Smooth muscle cell (in vitro differentiated cells): Measurements from ENCODE around the gene FBXO5. TPM values are rescaled to one million over a fixed set of nuclear protein-coding genes. Genes with fewer than 3 reads are reported as not detected.
A peak's percentile ranks its signal among the peaks of the same experiment; 100 is the strongest.

Source experiments
- DNase-seq: peaks from one replicate; lab custom pipeline; 2025; ENCODE audit not compliant: unreplicated experiment; lab: John Stamatoyannopoulos, UW
- H2AFZ ChIP-seq: fragments of 200-600 bp; sonication (generic); 2 replicates; pipeline ENCODE4 v1.6.0; 2016; ENCODE audit warnings: antibody characterized with exemption, low read depth, mild to moderate bottlenecking
- H3F3A ChIP-seq: fragments of 200-600 bp; sonication (generic); 2 replicates; pipeline ENCODE4 v1.6.0; 2017; ENCODE audit warnings: antibody characterized with exemption, low read depth
- H3K27ac ChIP-seq: fragments of 200-600 bp; sonication (generic); 2 replicates; pipeline ENCODE4 v1.5.1; 2016; ENCODE audit warnings: low read depth, mild to moderate bottlenecking
- H3K27me3 ChIP-seq: fragments of 200-600 bp; sonication (generic); 2 replicates; pipeline ENCODE4 v1.6.1; 2016; ENCODE audit warnings: low read depth, mild to moderate bottlenecking
- H3K36me3 ChIP-seq: fragments of 200-600 bp; sonication (generic); 2 replicates; pipeline ENCODE4 v1.5.1; 2016; ENCODE audit warnings: low read depth
- H3K4me1 ChIP-seq: fragments of 200-600 bp; sonication (generic); 2 replicates; pipeline ENCODE4 v1.5.1; 2016; ENCODE audit warnings: low read depth
- H3K4me2 ChIP-seq: fragments of 200-600 bp; sonication (generic); 2 replicates; pipeline ENCODE4 v1.6.0; 2016; ENCODE audit warnings: mild to moderate bottlenecking
- H3K4me3 ChIP-seq: fragments of 200-600 bp; sonication (generic); 2 replicates; pipeline ENCODE4 v1.5.1; 2016; ENCODE audit warnings: mild to moderate bottlenecking
- H3K79me2 ChIP-seq: fragments of 200-600 bp; sonication (generic); 2 replicates; pipeline ENCODE4 v1.6.0; 2016; ENCODE audit warnings: low read depth, mild to moderate bottlenecking
- H3K9ac ChIP-seq: fragments of 200-600 bp; sonication (generic); 2 replicates; pipeline ENCODE4 v1.6.0; 2016; ENCODE audit warnings: low read depth
- H3K9me3 ChIP-seq: fragments of 200-600 bp; sonication (generic); replicated peaks from 2 replicates; pipeline ENCODE4 v1.5.1; 2016; ENCODE audit warnings: low read depth
- H4K20me1 ChIP-seq: fragments of 200-600 bp; sonication (generic); 2 replicates; pipeline ENCODE4 v1.6.0; 2016; ENCODE audit warnings: low read depth
- WGBS: methylation state at CpG from one replicate; pipeline ENCODE4 v1.1.7; 2016; ENCODE audit warnings: low lambda C conversion rate; 5-methylcytosine and 5-hydroxymethylcytosine counted together
- polyA plus RNA-seq: library from polyadenylated mRNA; unstranded; fragments of >200 nt; fragmentation: Nextera tagmentation; extraction: Ambion mirVana; gene quantifications from 2 replicates; pipeline ENCODE4 v1.2.1, GENCODE V29; 2016
- total RNA-seq: library from RNA; depleted of rRNA; stranded (reverse); fragments of >200 nt; gene quantifications from 2 replicates; pipeline ENCODE4 v1.2.3, GENCODE V29; 2014
- TF ChIP-seq, protein P1 (sequence below): fragments of 200-600 bp; sonication (generic); IDR thresholded peaks from 2 replicates; pipeline ENCODE4 v1.5.1; 2017; ENCODE audit warnings: borderline replicate concordance, mild to moderate bottlenecking, antibody characterized with exemption; ENCODE audit not compliant: insufficient read depth, poor library complexity, severe bottlenecking

Gene FBXO5
- total and polyA plus RNA-seq, 2 experiments from 2014 or later: 8.0 to 10.7 TPM

DNA sequence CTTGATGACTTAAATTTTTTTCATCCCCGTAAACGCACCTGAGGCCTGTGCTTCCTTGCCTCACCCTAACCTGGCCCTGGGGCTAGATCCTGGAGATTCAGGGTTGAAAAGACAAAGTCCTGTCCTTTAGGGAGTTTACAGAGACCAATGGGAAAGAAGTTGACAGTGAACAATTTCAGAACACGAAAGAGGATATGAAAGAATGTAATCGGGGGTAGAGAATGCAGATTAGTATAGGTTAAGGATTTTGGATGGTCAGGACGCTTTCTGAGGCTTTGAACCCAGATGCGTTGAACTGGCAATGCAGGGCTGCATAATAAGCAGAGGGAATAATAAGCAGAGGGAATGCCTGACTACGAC is 1.7 kb upstream of the FBXO5 start:
- no peak for DNase-seq
- no peak overlapping the region for H2AFZ ChIP-seq
- H3K4me2 ChIP-seq: peak overlapping the region; percentile 99
- H3K27me3 ChIP-seq: no peaks in the 10 kb centered on the region
- peak overlapping the region; percentile 55 for H3K9ac ChIP-seq
- no peaks in the 10 kb centered on the region for H3K36me3 ChIP-seq
- H3K79me2 ChIP-seq: peaks cover 55% of the 10 kb centered on the region
- TF ChIP-seq, protein P1, sequence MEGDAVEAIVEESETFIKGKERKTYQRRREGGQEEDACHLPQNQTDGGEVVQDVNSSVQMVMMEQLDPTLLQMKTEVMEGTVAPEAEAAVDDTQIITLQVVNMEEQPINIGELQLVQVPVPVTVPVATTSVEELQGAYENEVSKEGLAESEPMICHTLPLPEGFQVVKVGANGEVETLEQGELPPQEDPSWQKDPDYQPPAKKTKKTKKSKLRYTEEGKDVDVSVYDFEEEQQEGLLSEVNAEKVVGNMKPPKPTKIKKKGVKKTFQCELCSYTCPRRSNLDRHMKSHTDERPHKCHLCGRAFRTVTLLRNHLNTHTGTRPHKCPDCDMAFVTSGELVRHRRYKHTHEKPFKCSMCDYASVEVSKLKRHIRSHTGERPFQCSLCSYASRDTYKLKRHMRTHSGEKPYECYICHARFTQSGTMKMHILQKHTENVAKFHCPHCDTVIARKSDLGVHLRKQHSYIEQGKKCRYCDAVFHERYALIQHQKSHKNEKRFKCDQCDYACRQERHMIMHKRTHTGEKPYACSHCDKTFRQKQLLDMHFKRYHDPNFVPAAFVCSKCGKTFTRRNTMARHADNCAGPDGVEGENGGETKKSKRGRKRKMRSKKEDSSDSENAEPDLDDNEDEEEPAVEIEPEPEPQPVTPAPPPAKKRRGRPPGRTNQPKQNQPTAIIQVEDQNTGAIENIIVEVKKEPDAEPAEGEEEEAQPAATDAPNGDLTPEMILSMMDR: no peak
- 5% methylated on average over 7 of the region's 7 CpGs for WGBS
- H3K9me3 ChIP-seq: no peaks in the 10 kb centered on the region
- H3K4me1 ChIP-seq: peaks cover 37% of the 10 kb centered on the region
- H3K4me3 ChIP-seq: peak overlapping the region; percentile 99
- peak overlapping the region; percentile 81 for H3K27ac ChIP-seq
- H4K20me1 ChIP-seq: peaks cover 34% of the 10 kb centered on the region
- peaks cover 8% of the 10 kb centered on the region for H3F3A ChIP-seq

- Histone ChIP-seq H3K79me2 (peaks cover 61% of the 10 kb centered on the region), H2AFZ (peak overlapping the region; percentile 49), H3K36me3 (no peaks in the 10 kb centered on the region), H3K4me2 (peak overlapping the region; percentile 99), H4K20me1 (peaks cover 39% of the 10 kb centered on the region), H3K9ac (peak overlapping the region; percentile 71), H3K27me3 (no peaks in the 10 kb centered on the region), H3K27ac (peak overlapping the region; percentile 81), H3K9me3 (no peaks in the 10 kb centered on the region), H3K4me3 (peak overlapping the region; percentile 99), H3K4me1 (peaks cover 43% of the 10 kb centered on the region), H3F3A (peaks cover 8% of the 10 kb centered on the region)
- TF ChIP-seq, protein P1: no peak
- WGBS: under 1% methylated on average over 38 of the region's 38 CpGs
- peak; percentile 40 for DNase-seq
These were observed 1.0 kb upstream of the FBXO5 start for GRCh38 chr6:152983637-152984512.

GRCh38 chr6:152981989-152982903 is 595 bp downstream of the FBXO5 start:
- H2AFZ ChIP-seq: no peak overlapping the region

More at GRCh38 chr6:152981989-152982903, 595 bp downstream of the FBXO5 start:
- no peak for DNase-seq
- Histone ChIP-seq H3K4me1 (peaks cover 52% of the 10 kb centered on the region), H3K4me2 (peak overlapping the region; percentile 99), H3K9me3 (no peaks in the 10 kb centered on the region), H3K4me3 (peak overlapping the region; percentile 99), H3F3A (peaks cover 8% of the 10 kb centered on the region), H3K27me3 (no peaks in the 10 kb centered on the region), H3K27ac (no peak overlapping the region), H3K36me3 (no peaks in the 10 kb centered on the region), H3K9ac (peak overlapping the region; percentile 49), H3K79me2 (peaks cover 76% of the 10 kb centered on the region), H4K20me1 (peaks cover 48% of the 10 kb centered on the region)
- under 1% methylated on average over 47 of the region's 71 CpGs for WGBS
- TF ChIP-seq, protein P1: no peak
